ENCODE results near the gene KRT3.
"Not testable (repeated sequence)": the region's sequence is repeated elsewhere in the genome, so short reads cannot be mapped to it uniquely, and the experiment has no call there.

The KRT3 gene

GRCh38 chr12:52752516-52752915 is 43.4 kb downstream of the KRT3 start:
- H3K27me3 ChIP-seq (ENCODE audit: control insufficient read depth in 2 of 2, insufficient read depth in 2 of 2, low read length in 2 of 2) = peaks cover 0 to 5% of the 10 kb centered on the region in 2 donors
- H3K9me3 ChIP-seq (ENCODE audit: control insufficient read depth in 2 of 2, low read length in 2 of 2) = no peaks in the 10 kb centered on the region
- no peak overlapping the region for H3K4me3 ChIP-seq (ENCODE audit: low read length in 2 of 2)
- no peak overlapping the region for H3K27ac ChIP-seq (ENCODE audit: low read depth in 2 of 2, low read length in 2 of 2)
- H3K9ac ChIP-seq (ENCODE audit: low read depth in 1 of 2, low read length in 2 of 2) = no peak overlapping the region
- no peaks in the 10 kb centered on the region for H3K36me3 ChIP-seq (ENCODE audit: control insufficient read depth in 2 of 2, insufficient read depth in 2 of 2, low read length in 2 of 2)
- no peaks in the 10 kb centered on the region for H3K4me1 ChIP-seq (ENCODE audit: control insufficient read depth in 2 of 2, insufficient read depth in 2 of 2, low read length in 2 of 2)

- H3K9me3 ChIP-seq (ENCODE audit: control insufficient read depth in 2 of 2, low read length in 2 of 2) = no peaks in the 10 kb centered on the region
These were observed 44.1 kb downstream of the KRT3 start for GRCh38 chr12:52751795-52752194.

GRCh38 chr12:52750532-52750931 is 45.4 kb downstream of the KRT3 start:
- H3K9ac ChIP-seq (ENCODE audit: low read depth in 1 of 2, low read length in 2 of 2); H3K36me3 ChIP-seq (ENCODE audit: control insufficient read depth in 2 of 2, insufficient read depth in 2 of 2, low read length in 2 of 2); H3K4me3 ChIP-seq (ENCODE audit: low read length in 2 of 2); H3K27me3 ChIP-seq (ENCODE audit: control insufficient read depth in 2 of 2, insufficient read depth in 2 of 2, low read length in 2 of 2); H3K9me3 ChIP-seq (ENCODE audit: control insufficient read depth in 2 of 2, low read length in 2 of 2); H3K4me1 ChIP-seq (ENCODE audit: control insufficient read depth in 2 of 2, insufficient read depth in 2 of 2, low read length in 2 of 2); H3K27ac ChIP-seq (ENCODE audit: low read depth in 2 of 2, low read length in 2 of 2): not testable (repeated sequence)

More at GRCh38 chr12:52751795-52752194, 44.1 kb downstream of the KRT3 start:
- H3K4me3 ChIP-seq (ENCODE audit: low read length in 2 of 2) = no peak overlapping the region
- no peak overlapping the region for H3K27ac ChIP-seq (ENCODE audit: low read depth in 2 of 2, low read length in 2 of 2)
- peaks cover 0 to 3% of the 10 kb centered on the region in 2 donors for H3K27me3 ChIP-seq (ENCODE audit: control insufficient read depth in 2 of 2, insufficient read depth in 2 of 2, low read length in 2 of 2)
- no peak overlapping the region for H3K9ac ChIP-seq (ENCODE audit: low read depth in 1 of 2, low read length in 2 of 2)
- H3K36me3 ChIP-seq (ENCODE audit: control insufficient read depth in 2 of 2, insufficient read depth in 2 of 2, low read length in 2 of 2) = no peaks in the 10 kb centered on the region
- no peaks in the 10 kb centered on the region for H3K4me1 ChIP-seq (ENCODE audit: control insufficient read depth in 2 of 2, insufficient read depth in 2 of 2, low read length in 2 of 2)

GRCh38 chr12:52749827-52750226 is 46.1 kb downstream of the KRT3 start:
- Histone ChIP-seq H3K27ac (ENCODE audit: low read depth in 2 of 2, low read length in 2 of 2) (no peak overlapping the region), H3K36me3 (ENCODE audit: control insufficient read depth in 2 of 2, insufficient read depth in 2 of 2, low read length in 2 of 2) (no peaks in the 10 kb centered on the region), H3K9me3 (ENCODE audit: control insufficient read depth in 2 of 2, low read length in 2 of 2) (no peaks in the 10 kb centered on the region), H3K4me3 (ENCODE audit: low read length in 2 of 2) (no peak overlapping the region), H3K9ac (ENCODE audit: low read depth in 1 of 2, low read length in 2 of 2) (no peak overlapping the region), H3K27me3 (ENCODE audit: control insufficient read depth in 2 of 2, insufficient read depth in 2 of 2, low read length in 2 of 2) (peaks cover 0 to 3% of the 10 kb centered on the region in 2 donors), H3K4me1 (ENCODE audit: control insufficient read depth in 2 of 2, insufficient read depth in 2 of 2, low read length in 2 of 2) (no peaks in the 10 kb centered on the region)

GRCh38 chr12:52748578-52748977 is 47.3 kb downstream of the KRT3 start:
- Histone ChIP-seq H3K27me3 (ENCODE audit: control insufficient read depth in 2 of 2, insufficient read depth in 2 of 2, low read length in 2 of 2) (peaks cover 0 to 3% of the 10 kb centered on the region in 2 donors), H3K9ac (ENCODE audit: low read depth in 1 of 2, low read length in 2 of 2) (no peak overlapping the region), H3K27ac (ENCODE audit: low read depth in 2 of 2, low read length in 2 of 2) (no peak overlapping the region), H3K4me3 (ENCODE audit: low read length in 2 of 2) (no peak overlapping the region), H3K36me3 (ENCODE audit: control insufficient read depth in 2 of 2, insufficient read depth in 2 of 2, low read length in 2 of 2) (no peaks in the 10 kb centered on the region), H3K9me3 (ENCODE audit: control insufficient read depth in 2 of 2, low read length in 2 of 2) (no peaks in the 10 kb centered on the region), H3K4me1 (ENCODE audit: control insufficient read depth in 2 of 2, insufficient read depth in 2 of 2, low read length in 2 of 2) (no peaks in the 10 kb centered on the region)

GRCh38 chr12:52745554-52745953 is 50.4 kb downstream of the KRT3 start:
- no peak overlapping the region for H3K9ac ChIP-seq (ENCODE audit: low read depth in 1 of 2, low read length in 2 of 2)
- no peaks in the 10 kb centered on the region for H3K4me1 ChIP-seq (ENCODE audit: control insufficient read depth in 2 of 2, insufficient read depth in 2 of 2, low read length in 2 of 2)
- no peak overlapping the region for H3K27ac ChIP-seq (ENCODE audit: low read depth in 2 of 2, low read length in 2 of 2)
- H3K9me3 ChIP-seq (ENCODE audit: control insufficient read depth in 2 of 2, low read length in 2 of 2) = no peaks in the 10 kb centered on the region
- no peaks in the 10 kb centered on the region for H3K36me3 ChIP-seq (ENCODE audit: control insufficient read depth in 2 of 2, insufficient read depth in 2 of 2, low read length in 2 of 2)
- H3K27me3 ChIP-seq (ENCODE audit: control insufficient read depth in 2 of 2, insufficient read depth in 2 of 2, low read length in 2 of 2) = no peaks in the 10 kb centered on the region
- no peak overlapping the region for H3K4me3 ChIP-seq (ENCODE audit: low read length in 2 of 2)

GRCh38 chr12:52744493-52745156 is 51.3 kb downstream of the KRT3 start:
- no peak overlapping the region for H3K4me3 ChIP-seq (ENCODE audit: low read length in 2 of 2)
- no peaks in the 10 kb centered on the region for H3K9me3 ChIP-seq (ENCODE audit: control insufficient read depth in 2 of 2, low read length in 2 of 2)
- H3K36me3 ChIP-seq (ENCODE audit: control insufficient read depth in 2 of 2, insufficient read depth in 2 of 2, low read length in 2 of 2) = no peaks in the 10 kb centered on the region
- H3K9ac ChIP-seq (ENCODE audit: low read depth in 1 of 2, low read length in 2 of 2) = no peak overlapping the region
- no peak overlapping the region for H3K27ac ChIP-seq (ENCODE audit: low read depth in 2 of 2, low read length in 2 of 2)
- no peaks in the 10 kb centered on the region for H3K4me1 ChIP-seq (ENCODE audit: control insufficient read depth in 2 of 2, insufficient read depth in 2 of 2, low read length in 2 of 2)
- H3K27me3 ChIP-seq (ENCODE audit: control insufficient read depth in 2 of 2, insufficient read depth in 2 of 2, low read length in 2 of 2) = no peaks in the 10 kb centered on the region

GRCh38 chr12:52742822-52743457 is 53.0 kb downstream of the KRT3 start:
- Histone ChIP-seq H3K4me1 (ENCODE audit: control insufficient read depth in 2 of 2, insufficient read depth in 2 of 2, low read length in 2 of 2) (no peaks in the 10 kb centered on the region), H3K9ac (ENCODE audit: low read depth in 1 of 2, low read length in 2 of 2) (no peak overlapping the region), H3K27ac (ENCODE audit: low read depth in 2 of 2, low read length in 2 of 2) (no peak overlapping the region), H3K4me3 (ENCODE audit: low read length in 2 of 2) (no peak overlapping the region), H3K27me3 (ENCODE audit: control insufficient read depth in 2 of 2, insufficient read depth in 2 of 2, low read length in 2 of 2) (no peaks in the 10 kb centered on the region), H3K36me3 (ENCODE audit: control insufficient read depth in 2 of 2, insufficient read depth in 2 of 2, low read length in 2 of 2) (no peaks in the 10 kb centered on the region), H3K9me3 (ENCODE audit: control insufficient read depth in 2 of 2, low read length in 2 of 2) (no peaks in the 10 kb centered on the region)

GRCh38 chr12:52742196-52742580 is 53.7 kb downstream of the KRT3 start:
- Histone ChIP-seq H3K4me1 (ENCODE audit: control insufficient read depth in 2 of 2, insufficient read depth in 2 of 2, low read length in 2 of 2) (no peaks in the 10 kb centered on the region), H3K9ac (ENCODE audit: low read depth in 1 of 2, low read length in 2 of 2) (no peak overlapping the region), H3K27me3 (ENCODE audit: control insufficient read depth in 2 of 2, insufficient read depth in 2 of 2, low read length in 2 of 2) (no peaks in the 10 kb centered on the region), H3K4me3 (ENCODE audit: low read length in 2 of 2) (no peak overlapping the region), H3K36me3 (ENCODE audit: control insufficient read depth in 2 of 2, insufficient read depth in 2 of 2, low read length in 2 of 2) (no peaks in the 10 kb centered on the region), H3K27ac (ENCODE audit: low read depth in 2 of 2, low read length in 2 of 2) (no peak overlapping the region), H3K9me3 (ENCODE audit: control insufficient read depth in 2 of 2, low read length in 2 of 2) (no peaks in the 10 kb centered on the region)

- H3K4me3 ChIP-seq (ENCODE audit: low read length in 2 of 2) = no peak overlapping the region
- H3K27me3 ChIP-seq (ENCODE audit: control insufficient read depth in 2 of 2, insufficient read depth in 2 of 2, low read length in 2 of 2) = no peaks in the 10 kb centered on the region
- H3K9ac ChIP-seq (ENCODE audit: low read depth in 1 of 2, low read length in 2 of 2) = no peak overlapping the region
- H3K36me3 ChIP-seq (ENCODE audit: control insufficient read depth in 2 of 2, insufficient read depth in 2 of 2, low read length in 2 of 2) = no peaks in the 10 kb centered on the region
- no peaks in the 10 kb centered on the region for H3K4me1 ChIP-seq (ENCODE audit: control insufficient read depth in 2 of 2, insufficient read depth in 2 of 2, low read length in 2 of 2)
- no peaks in the 10 kb centered on the region for H3K9me3 ChIP-seq (ENCODE audit: control insufficient read depth in 2 of 2, low read length in 2 of 2)
- H3K27ac ChIP-seq (ENCODE audit: low read depth in 2 of 2, low read length in 2 of 2) = no peak overlapping the region
These were observed 54.3 kb downstream of the KRT3 start for GRCh38 chr12:52741375-52742195.
